GM13976 (cell line): ENCODE data around the gene TRMO.

ENCODE experiments used
- DNase-seq: peaks from one replicate; pipeline ENCODE4 v3.0.0; 2012; ENCODE audit warnings: low spot score
- in situ Hi-C: fragments of 300-500 bp; cut with MboI; formaldehyde crosslinking; loops from one replicate; pipeline ENCODE4 v1.12.0; 2022; ENCODE audit warnings: low sequenced_read_pairs, mixed read lengths, inconsistent platforms; ENCODE audit not compliant: unreplicated experiment
- TF ChIP-seq, protein P1 (sequence below): IDR thresholded peaks from 2 replicates; pipeline ENCODE4 v1.5.1; 2012; ENCODE audit warnings: borderline replicate concordance, mild to moderate bottlenecking; ENCODE audit not compliant: insufficient read depth; ENCODE audit errors: extremely low read depth, missing control alignments, control extremely low read depth

Gene TRMO

DNA sequence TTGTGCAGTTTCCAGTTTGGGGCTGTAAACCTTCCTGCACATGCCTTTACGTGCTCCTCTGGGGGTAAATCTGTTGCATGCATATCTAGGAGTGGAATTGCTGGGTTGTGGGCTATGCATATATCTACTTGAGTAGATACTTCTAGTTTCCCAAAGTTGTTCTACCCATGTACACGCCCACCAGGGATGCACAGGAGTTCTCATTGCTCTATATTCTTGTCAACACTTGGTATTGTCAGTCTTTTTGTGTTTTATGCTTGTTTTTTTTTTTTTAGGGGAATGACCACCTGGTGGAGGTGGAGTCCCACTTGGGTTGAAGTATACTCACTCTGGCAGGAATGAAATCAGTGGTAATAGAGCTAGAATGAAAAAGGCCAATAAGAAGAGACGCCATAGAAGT is 46.2 kb downstream of the TRMO start:
- no peak for DNase-seq
- TF ChIP-seq, protein P1, sequence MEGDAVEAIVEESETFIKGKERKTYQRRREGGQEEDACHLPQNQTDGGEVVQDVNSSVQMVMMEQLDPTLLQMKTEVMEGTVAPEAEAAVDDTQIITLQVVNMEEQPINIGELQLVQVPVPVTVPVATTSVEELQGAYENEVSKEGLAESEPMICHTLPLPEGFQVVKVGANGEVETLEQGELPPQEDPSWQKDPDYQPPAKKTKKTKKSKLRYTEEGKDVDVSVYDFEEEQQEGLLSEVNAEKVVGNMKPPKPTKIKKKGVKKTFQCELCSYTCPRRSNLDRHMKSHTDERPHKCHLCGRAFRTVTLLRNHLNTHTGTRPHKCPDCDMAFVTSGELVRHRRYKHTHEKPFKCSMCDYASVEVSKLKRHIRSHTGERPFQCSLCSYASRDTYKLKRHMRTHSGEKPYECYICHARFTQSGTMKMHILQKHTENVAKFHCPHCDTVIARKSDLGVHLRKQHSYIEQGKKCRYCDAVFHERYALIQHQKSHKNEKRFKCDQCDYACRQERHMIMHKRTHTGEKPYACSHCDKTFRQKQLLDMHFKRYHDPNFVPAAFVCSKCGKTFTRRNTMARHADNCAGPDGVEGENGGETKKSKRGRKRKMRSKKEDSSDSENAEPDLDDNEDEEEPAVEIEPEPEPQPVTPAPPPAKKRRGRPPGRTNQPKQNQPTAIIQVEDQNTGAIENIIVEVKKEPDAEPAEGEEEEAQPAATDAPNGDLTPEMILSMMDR, result no peak
- in situ Hi-C loops, result no loop called here

GRCh38 chr9:97875111-97875510 is 47.2 kb downstream of the TRMO start:
- in situ Hi-C loops, result no loop called here
- DNase-seq, result no peak
- TF ChIP-seq, protein P1, result no peak

GRCh38 chr9:97874624-97875023 is 47.7 kb downstream of the TRMO start:
- in situ Hi-C loops, result no loop called here
- no peak for DNase-seq
- TF ChIP-seq, protein P1, result no peak

- in situ Hi-C loops, result no loop called here
- DNase-seq, result no peak
- TF ChIP-seq, protein P1, result no peak
Measured at GRCh38 chr9:97873882-97874281, 48.4 kb downstream of the TRMO start.

GRCh38 chr9:97873425-97873824 is 48.9 kb downstream of the TRMO start:
- in situ Hi-C loops, result no loop called here
- DNase-seq, result no peak
- TF ChIP-seq, protein P1, result no peak

GRCh38 chr9:97868859-97869258 is 53.4 kb downstream of the TRMO start:
- in situ Hi-C loops, result no loop called here
- TF ChIP-seq, protein P1, result no peak
- DNase-seq, result no peak

- in situ Hi-C loops, result no loop called here
- peak; percentile 47 for DNase-seq
- TF ChIP-seq, protein P1, result no peak
Measured at GRCh38 chr9:97866848-97867247, 55.5 kb downstream of the TRMO start.
